HG02970 (cell line): ENCODE results near the gene HINT2.

Experiments used
- ATAC-seq: cut with Tn5 transposase; IDR thresholded peaks from one replicate; pipeline ENCODE4 v1.9.1; 2021; ENCODE audit warnings: mild to moderate bottlenecking, moderate library complexity, moderate number of reproducible peaks; ENCODE audit not compliant: unreplicated experiment, low FRiP score

HINT2 gene

GRCh38 chr9:35781066-35781465 lies 33.8 kb downstream of the HINT2 start:
- ATAC-seq = no peak

DNA sequence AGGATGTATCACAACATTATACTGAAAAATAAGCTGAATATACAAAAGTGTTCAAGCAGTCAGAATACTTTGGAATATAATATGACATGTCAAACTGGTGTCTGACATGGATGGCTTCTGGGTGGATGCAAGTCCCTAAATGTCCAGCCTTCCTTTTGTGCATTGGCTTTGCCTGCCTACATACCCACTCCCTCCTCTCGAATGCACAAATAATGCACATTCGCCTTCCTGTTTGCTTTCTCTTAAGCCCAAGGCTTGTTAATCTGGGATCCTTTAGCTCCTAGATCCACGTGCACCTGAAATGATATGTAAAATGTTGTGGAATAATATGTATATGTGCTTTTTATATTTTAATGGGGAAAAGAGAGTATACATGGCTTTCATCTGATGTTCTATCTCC lies 36.3 kb downstream of the HINT2 start:
- no peak for ATAC-seq

DNA sequence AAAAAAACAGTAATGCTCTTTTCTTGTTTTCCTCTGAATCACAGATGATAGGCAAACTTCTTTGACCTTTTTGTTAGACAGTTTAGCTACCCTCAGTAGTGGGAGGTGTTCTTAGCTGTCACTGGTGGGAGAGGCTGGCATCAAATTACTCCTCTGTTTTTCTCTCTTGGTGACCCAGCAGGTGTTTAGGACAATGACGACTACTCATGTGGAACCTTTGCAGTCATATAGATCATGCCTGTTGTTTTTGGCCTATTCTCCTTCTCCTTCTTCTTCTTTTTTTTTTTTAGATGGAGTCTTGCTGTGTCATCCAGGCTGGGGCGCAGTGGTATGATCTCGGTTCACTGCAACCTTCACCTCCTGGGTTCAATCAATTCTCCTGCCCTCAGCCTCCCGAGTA lies 38.8 kb downstream of the HINT2 start:
- no peak for ATAC-seq

DNA sequence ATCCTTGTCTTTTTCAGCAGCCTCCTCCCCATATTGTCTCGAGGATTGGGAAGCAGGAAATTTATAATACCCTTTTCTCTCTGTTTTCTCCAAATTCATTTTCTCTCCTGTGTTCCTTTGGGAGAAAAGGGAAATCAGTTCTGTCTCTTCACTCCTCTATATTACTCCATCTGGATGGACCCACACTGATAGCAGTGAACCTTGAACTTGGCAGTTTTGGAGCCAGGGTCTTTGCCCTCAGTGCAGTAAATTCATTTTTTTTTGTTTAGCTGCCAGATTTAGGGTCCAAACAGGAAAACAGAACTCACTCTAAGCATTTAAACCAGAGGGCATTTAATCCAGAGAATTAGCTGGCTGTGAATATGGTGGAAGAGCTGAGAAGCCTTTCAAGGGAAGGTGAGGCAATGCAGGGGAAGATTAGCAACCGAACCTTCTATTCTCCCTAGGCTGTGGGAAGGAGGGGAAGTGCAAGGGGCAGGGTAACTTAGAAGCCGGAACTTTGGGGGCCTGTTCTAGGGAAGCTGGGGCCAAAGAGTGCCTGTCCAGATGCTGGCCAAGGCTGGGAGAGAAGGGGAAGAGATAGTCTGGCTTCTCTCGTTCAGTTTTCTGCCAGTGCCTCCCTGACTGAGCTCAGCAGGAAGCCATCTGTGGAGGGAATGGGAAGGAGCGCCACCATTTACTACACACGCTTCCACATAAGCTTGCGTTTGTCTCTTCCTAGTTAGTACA lies 39.8 kb downstream of the HINT2 start:
- ATAC-seq = no peak

- ATAC-seq = no peak
Observed at GRCh38 chr9:35771943-35772342, 42.9 kb downstream of the HINT2 start.

DNA sequence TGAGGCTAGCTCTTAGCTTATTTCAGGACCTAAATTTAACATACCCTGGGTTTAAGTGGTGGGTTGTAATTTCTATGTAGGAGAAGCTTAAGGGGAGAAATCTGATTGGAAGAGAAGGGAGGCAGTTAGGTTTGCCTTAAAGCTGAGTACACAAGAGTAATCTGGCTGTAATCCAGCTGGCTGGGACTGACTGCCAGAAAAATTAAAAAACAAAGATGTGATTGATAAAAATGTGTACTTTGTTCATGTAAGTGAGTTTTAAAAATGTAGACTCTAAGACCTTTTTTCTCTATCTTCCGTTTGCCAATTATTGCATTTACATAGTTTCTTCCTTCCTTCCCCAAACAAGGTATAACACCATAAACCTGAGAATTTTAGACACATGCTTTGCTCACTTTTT lies 43.3 kb downstream of the HINT2 start:
- no peak for ATAC-seq

- no peak for ATAC-seq
Observed at GRCh38 chr9:35771075-35771433, 43.8 kb downstream of the HINT2 start.

GRCh38 chr9:35769763-35770162 lies 45.1 kb downstream of the HINT2 start:
- ATAC-seq = no peak

- no peak for ATAC-seq
Observed at GRCh38 chr9:35767458-35767857, 47.4 kb downstream of the HINT2 start.

DNA sequence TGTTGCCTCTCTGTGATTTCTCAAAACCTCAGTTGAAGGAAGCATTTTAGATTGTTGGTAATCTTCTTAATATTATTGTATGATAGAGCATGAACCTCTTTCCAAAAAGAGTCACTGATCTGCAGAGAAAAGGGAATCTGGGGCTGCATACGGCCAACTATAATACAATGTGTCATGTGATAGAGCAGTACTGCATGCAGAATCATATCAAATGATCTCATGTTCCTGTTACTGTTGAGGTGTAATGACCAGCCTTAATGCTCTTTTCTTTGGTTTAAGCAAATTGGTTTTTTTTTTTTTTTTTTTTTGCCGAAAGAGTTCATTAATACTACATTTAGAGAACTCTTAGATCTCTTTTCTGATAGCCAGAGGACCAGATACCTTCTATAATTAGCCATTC lies 47.8 kb downstream of the HINT2 start:
- ATAC-seq = no peak

DNA sequence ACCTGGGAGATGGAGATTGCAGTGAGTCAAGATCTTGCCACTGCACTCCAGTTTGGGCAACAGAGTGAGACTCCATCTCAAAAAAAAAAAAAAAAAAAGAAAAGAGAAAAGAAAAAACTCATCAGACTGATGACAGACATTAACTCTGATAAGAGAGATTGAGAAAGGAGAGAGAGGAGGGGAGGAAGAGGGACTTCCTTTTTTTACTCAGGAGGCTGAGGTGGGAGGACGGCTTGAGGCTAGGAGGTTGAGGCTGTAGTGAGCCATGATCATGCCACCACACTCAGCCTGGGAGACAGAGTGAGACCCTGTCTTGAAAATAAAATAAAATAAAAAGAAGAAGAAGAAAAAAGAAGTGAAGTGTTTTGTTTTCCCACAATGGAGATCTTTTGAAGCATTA lies 51.0 kb downstream of the HINT2 start:
- ATAC-seq = no peak

DNA sequence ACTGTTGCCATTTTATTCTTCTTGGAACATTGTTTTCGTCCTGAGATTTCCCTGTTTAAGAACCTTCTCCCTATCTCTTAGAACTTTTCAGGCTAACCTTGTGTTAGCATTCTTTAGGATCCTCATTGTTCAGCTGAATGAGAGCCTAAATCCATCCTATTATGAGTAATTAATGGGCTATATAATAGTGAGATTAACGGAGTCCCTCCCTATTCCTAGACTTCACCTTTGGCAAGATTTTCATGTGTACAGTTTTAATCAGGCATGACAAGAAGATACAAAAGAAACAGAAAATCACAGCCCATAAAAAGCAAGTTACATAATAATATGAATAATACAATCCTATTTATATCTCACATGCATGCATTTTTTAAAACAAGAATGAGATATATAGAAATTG lies 51.7 kb downstream of the HINT2 start:
- ATAC-seq = no peak
